HG02678 (cell line): ENCODE data around the gene NMT2.
A peak's percentile ranks its signal among the peaks of the same experiment; 100 is the strongest.

Source experiments
- ATAC-seq: cut with Tn5 transposase; IDR thresholded peaks from one replicate; pipeline ENCODE4 v1.9.1; 2021; ENCODE audit warnings: mild to moderate bottlenecking, moderate library complexity; ENCODE audit not compliant: unreplicated experiment

The NMT2 gene

GRCh38 chr10:15097011-15097812 is 71.3 kb downstream of the NMT2 start, which contains the start of gene RPP38:
RPP38 (plus strand) TSS chr10:15097355; CDS start chr10:15103315, 5,960 bp downstream.
- ATAC-seq, result peak; percentile 85

- ATAC-seq, result peak; percentile 24
Measured at GRCh38 chr10:15096661-15097010, 71.9 kb downstream of the NMT2 start.

DNA sequence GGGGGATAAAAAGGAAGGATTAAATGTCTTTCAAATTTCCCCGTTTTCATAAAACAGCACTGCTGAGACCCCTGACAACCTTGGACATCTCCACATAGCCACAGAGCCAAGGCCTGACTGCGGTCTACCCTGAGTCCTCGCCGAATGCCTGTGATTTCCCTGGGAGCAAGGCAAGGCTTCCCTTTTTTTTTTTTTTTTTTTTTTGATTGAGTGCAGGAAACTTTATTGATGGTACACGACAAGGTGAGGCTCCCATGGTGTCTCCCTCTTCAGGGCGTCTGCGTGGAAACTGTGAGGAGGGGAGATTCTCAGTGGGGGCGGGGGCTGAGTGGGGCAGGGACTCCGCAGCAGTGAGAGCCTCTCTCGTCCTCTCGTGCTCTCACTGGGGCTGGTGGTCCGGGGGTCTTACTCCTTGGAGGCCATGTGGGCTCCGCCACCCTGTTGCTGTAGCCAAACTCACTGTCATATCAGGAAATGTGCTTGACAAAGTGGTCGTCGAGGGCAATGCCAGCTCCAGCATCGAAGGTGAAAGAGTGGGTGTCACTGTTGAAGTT is 75.6 kb downstream of the NMT2 start:
- ATAC-seq, result no peak

DNA sequence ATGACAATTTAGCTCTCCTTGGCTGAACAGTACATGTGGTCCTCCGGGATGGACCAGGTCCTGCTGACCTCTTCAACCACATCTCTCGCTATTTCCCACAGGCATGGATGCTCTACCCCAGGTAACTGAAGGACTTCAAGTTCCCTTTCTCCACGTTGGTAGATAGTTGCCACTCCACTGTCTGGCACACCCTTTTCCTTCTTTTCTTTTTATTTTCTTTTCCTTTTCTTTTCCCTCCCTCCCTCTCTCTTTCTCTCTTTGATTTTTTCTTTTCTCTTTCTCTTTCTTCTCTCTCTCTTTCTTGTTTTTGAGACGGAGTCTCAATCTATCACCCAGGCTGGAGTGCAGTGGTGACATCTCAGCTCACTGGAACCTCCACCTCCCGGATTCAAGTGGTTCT is 77.1 kb downstream of the NMT2 start:
- no peak for ATAC-seq

- peak; percentile 100 for ATAC-seq
Measured at GRCh38 chr10:15088428-15089261, 79.8 kb downstream of the NMT2 start, which contains the start of gene ACBD7. ACBD7 (minus strand) TSS chr10:15088776; CDS start chr10:15088728, 48 bp downstream.

- ATAC-seq, result no peak
Measured at GRCh38 chr10:15084502-15084922, 84.0 kb downstream of the NMT2 start.

DNA sequence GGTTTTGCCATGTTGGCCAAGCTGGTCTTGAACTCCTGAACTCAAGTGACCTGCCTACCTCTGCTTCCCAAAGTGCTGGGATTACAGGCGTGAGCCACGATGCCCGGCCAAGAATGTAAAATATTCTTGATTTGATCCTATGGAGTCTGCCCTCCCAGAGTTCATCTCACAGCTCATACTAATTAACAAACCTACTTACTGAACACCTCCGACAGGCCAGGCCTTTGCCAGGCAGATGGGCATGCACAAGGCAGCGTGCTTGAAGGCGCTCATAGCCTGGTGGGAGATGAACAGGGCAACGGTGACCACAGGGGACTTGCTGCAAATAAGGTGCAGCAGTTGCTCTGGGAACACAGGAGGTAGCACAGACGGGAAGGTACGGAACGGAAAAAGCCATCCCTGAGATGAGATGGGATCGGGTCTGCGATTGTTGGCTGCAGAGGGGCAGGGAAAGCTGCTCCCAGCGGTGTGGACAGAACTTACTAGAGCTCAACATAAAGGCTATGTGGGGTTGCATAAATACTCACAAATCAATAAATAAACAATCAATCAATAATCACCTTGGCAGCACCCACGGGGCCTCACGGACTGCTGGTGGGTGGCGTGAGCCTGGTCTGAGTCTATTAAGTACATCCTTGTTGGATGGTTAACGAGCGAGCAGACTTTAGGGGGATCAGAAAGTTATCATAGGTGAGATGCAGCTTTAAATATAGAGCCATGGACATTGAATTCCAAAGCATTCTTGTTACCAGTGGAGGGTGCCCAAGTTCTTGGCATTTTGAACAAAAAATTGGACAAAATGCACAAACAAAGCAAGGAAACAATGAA is 84.6 kb downstream of the NMT2 start:
- ATAC-seq, result no peak

GRCh38 chr10:15075421-15075820 is 93.1 kb downstream of the NMT2 start:
- no peak for ATAC-seq

DNA sequence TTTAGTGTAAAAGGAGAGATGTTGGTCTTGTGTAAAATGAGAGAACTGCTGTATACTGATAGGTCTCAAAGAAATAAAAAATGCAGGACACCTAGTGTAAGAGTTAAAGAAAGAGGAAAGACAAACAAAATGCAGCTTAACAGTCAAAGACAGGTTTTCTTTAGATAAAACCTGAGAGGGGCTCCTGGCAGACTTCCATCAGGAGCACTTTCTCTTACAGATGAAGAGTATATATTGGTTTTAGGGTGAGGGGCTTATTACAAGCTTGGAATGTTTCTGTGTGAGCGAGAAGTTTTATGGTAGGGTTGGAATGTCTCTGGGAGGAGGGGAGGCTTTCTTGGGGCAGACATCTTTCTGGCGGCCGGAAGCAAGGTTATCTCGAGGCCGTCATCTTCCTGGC is 96.1 kb downstream of the NMT2 start:
- ATAC-seq, result no peak

GRCh38 chr10:15069230-15069629 is 99.3 kb downstream of the NMT2 start:
- no peak for ATAC-seq

GRCh38 chr10:15068802-15069201 is 99.7 kb downstream of the NMT2 start:
- no peak for ATAC-seq

DNA sequence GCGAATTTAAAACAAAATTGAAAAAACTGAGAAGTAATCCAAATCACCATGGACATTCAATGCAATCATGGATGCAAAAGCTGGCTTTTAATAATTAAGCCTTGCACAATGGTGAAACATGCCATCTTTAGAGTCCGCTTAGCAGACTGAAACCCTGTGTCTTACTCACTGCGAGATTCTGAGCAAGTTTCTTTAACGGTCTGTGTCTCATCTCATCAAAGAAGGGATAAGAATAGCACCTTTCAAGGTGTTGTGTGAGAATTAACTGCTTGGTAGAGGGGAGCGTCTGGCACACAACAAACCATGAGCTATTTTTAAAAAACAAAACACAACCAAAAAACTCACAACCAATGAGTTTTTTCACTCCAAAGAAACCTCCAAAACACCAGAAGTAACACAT is 101.3 kb downstream of the NMT2 start:
- no peak for ATAC-seq

- ATAC-seq, result no peak
Measured at GRCh38 chr10:15060638-15061037, 107.9 kb downstream of the NMT2 start.

GRCh38 chr10:15059914-15060313 is 108.6 kb downstream of the NMT2 start:
- ATAC-seq, result no peak

DNA sequence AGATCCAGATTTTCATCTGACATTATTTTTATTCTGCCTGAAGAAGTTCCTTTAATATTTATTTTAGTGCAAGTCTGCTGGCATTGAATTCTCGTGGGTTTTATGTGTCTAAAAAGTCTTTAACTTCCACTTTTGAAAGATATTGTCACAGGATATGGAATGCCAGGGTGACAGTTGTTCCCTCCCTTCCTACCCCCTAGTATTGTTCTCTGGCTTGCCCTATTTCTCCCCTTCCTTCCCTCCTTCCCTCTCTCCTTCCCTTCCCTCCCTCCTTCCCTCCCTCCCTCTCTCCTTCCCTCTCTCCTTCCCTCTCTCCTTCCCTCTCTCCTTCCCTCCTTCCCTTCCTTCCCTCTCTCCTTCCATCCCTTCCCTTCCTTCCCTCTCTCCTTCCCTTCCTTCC is 109.8 kb downstream of the NMT2 start:
- no peak for ATAC-seq
